Measurements from ENCODE around the gene NDUFAF2. TPM values are rescaled to one million over a fixed set of nuclear protein-coding genes. Genes with fewer than 3 reads are reported as not detected.
A peak's percentile ranks its signal among the peaks of the same experiment; 100 is the strongest.

The NDUFAF2 gene
- total RNA-seq, 1 donor from 2014 or later, result 33.8 TPM

GRCh38 chr5:61159070-61159469 is 214.1 kb downstream of the NDUFAF2 start:
- no peak for DNase-seq (ENCODE audit: low spot score)
- peaks cover 37% of the 10 kb centered on the region for H3K4me1 Mint-ChIP-seq (ENCODE audit: low read depth)
- H3K27me3 Mint-ChIP-seq (ENCODE audit: insufficient read depth), result no peaks in the 10 kb centered on the region
- intact Hi-C loops (cut with micrococcal nuclease), result no loop called here
- peaks cover 8% of the 10 kb centered on the region for H3K9me3 Mint-ChIP-seq
- H3K4me3 Mint-ChIP-seq, result no peak overlapping the region
- no peak overlapping the region for H3K27ac Mint-ChIP-seq
- H3K36me3 Mint-ChIP-seq (ENCODE audit: low read depth), result peaks cover 60% of the 10 kb centered on the region

GRCh38 chr5:61159836-61160235 is 214.8 kb downstream of the NDUFAF2 start:
- peaks cover 53% of the 10 kb centered on the region for H3K36me3 Mint-ChIP-seq (ENCODE audit: low read depth)

GRCh38 chr5:61160497-61160896 is 215.5 kb downstream of the NDUFAF2 start:
- no peaks in the 10 kb centered on the region for H3K27me3 Mint-ChIP-seq (ENCODE audit: insufficient read depth)
- H3K9me3 Mint-ChIP-seq, result peaks cover 8% of the 10 kb centered on the region
- peaks cover 50% of the 10 kb centered on the region for H3K36me3 Mint-ChIP-seq (ENCODE audit: low read depth)
- intact Hi-C loops (cut with micrococcal nuclease), result loop anchor here (5.0 to 10.0 kb wide), 3 partner anchors 186 to 1124 kb away; partner anchors contain the start of gene DEPDC1B
- no peak overlapping the region for H3K27ac Mint-ChIP-seq
- H3K4me3 Mint-ChIP-seq, result peak overlapping the region; percentile 73
- peaks cover 40% of the 10 kb centered on the region for H3K4me1 Mint-ChIP-seq (ENCODE audit: low read depth)
- no peak for DNase-seq (ENCODE audit: low spot score)

More at GRCh38 chr5:61159836-61160235, 214.8 kb downstream of the NDUFAF2 start:
- H3K9me3 Mint-ChIP-seq, result peaks cover 8% of the 10 kb centered on the region
- intact Hi-C loops (cut with micrococcal nuclease), result loop anchor here (5.0 to 10.0 kb wide), 3 partner anchors 185 to 1125 kb away; partner anchors contain the start of gene DEPDC1B
- peaks cover 40% of the 10 kb centered on the region for H3K4me1 Mint-ChIP-seq (ENCODE audit: low read depth)
- H3K27ac Mint-ChIP-seq, result no peak overlapping the region
- H3K27me3 Mint-ChIP-seq (ENCODE audit: insufficient read depth), result no peaks in the 10 kb centered on the region
- no peak for DNase-seq (ENCODE audit: low spot score)
- H3K4me3 Mint-ChIP-seq, result peak overlapping the region; percentile 73

GRCh38 chr5:61162010-61162831 is 217.2 kb downstream of the NDUFAF2 start, which contains the start of gene SMIM15:
Gene SMIM15 (minus strand): TSS chr5:61162468. CDS start chr5:61160171, 2,297 bp downstream.
- Mint-ChIP-seq H3K36me3 (ENCODE audit: low read depth) (peaks cover 43% of the 10 kb centered on the region), H3K27me3 (ENCODE audit: insufficient read depth) (no peaks in the 10 kb centered on the region), H3K4me3 (peak within 1 kb of the TSS; percentile 95), H3K9me3 (peaks cover 8% of the 10 kb centered on the region), H3K27ac (peak within 1 kb of the TSS; percentile 92), H3K4me1 (ENCODE audit: low read depth) (peaks cover 40% of the 10 kb centered on the region)
- DNase-seq (ENCODE audit: low spot score), result peak; percentile 81
- intact Hi-C loops (cut with micrococcal nuclease), result loop anchor here (1.0 to 10.0 kb wide), 10 partner anchors 40 to 1123 kb away; partner anchors contain the start of genes DEPDC1B, ERCC8, NDUFAF2 and ZSWIM6

- Mint-ChIP-seq H3K27ac (peak overlapping the region; percentile 92), H3K27me3 (ENCODE audit: insufficient read depth) (no peaks in the 10 kb centered on the region), H3K9me3 (peaks cover 8% of the 10 kb centered on the region), H3K36me3 (ENCODE audit: low read depth) (peaks cover 39% of the 10 kb centered on the region), H3K4me1 (ENCODE audit: low read depth) (peaks cover 40% of the 10 kb centered on the region), H3K4me3 (peak overlapping the region; percentile 95)
- intact Hi-C loops (cut with micrococcal nuclease), result loop anchor here (1.0 to 10.0 kb wide), 10 partner anchors 39 to 1122 kb away; partner anchors contain the start of genes DEPDC1B, ERCC8, NDUFAF2 and ZSWIM6
- DNase-seq (ENCODE audit: low spot score), result no peak
Measured at GRCh38 chr5:61162832-61163567, 218.0 kb downstream of the NDUFAF2 start.

GRCh38 chr5:61163905-61164304 is 218.9 kb downstream of the NDUFAF2 start:
- Mint-ChIP-seq H3K27me3 (ENCODE audit: insufficient read depth) (no peaks in the 10 kb centered on the region), H3K4me3 (no peak overlapping the region), H3K9me3 (peaks cover 8% of the 10 kb centered on the region), H3K27ac (no peak overlapping the region), H3K4me1 (ENCODE audit: low read depth) (peaks cover 36% of the 10 kb centered on the region), H3K36me3 (ENCODE audit: low read depth) (peaks cover 32% of the 10 kb centered on the region)
- DNase-seq (ENCODE audit: low spot score), result no peak
- intact Hi-C loops (cut with micrococcal nuclease), result loop anchor here (2.0 to 10.0 kb wide), 6 partner anchors 113 to 1121 kb away; partner anchors contain the start of genes DEPDC1B, ERCC8 and NDUFAF2

- intact Hi-C loops (cut with micrococcal nuclease), result loop anchor here (10.0 kb wide), 2 partner anchors 193 to 1117 kb away; no protein-coding TSS in a partner anchor
- Mint-ChIP-seq H3K27ac (no peak overlapping the region), H3K36me3 (ENCODE audit: low read depth) (peaks cover 4% of the 10 kb centered on the region), H3K27me3 (ENCODE audit: insufficient read depth) (no peaks in the 10 kb centered on the region), H3K4me3 (no peak overlapping the region), H3K9me3 (peaks cover 8% of the 10 kb centered on the region), H3K4me1 (ENCODE audit: low read depth) (peaks cover 15% of the 10 kb centered on the region)
- no peak for DNase-seq (ENCODE audit: low spot score)
Measured at GRCh38 chr5:61167382-61167781, 222.4 kb downstream of the NDUFAF2 start.

- Mint-ChIP-seq H3K4me3 (no peak overlapping the region), H3K4me1 (ENCODE audit: low read depth) (peaks cover 4% of the 10 kb centered on the region), H3K27ac (no peak overlapping the region), H3K27me3 (ENCODE audit: insufficient read depth) (no peaks in the 10 kb centered on the region), H3K36me3 (ENCODE audit: low read depth) (no peaks in the 10 kb centered on the region), H3K9me3 (no peaks in the 10 kb centered on the region)
- intact Hi-C loops (cut with micrococcal nuclease), result loop anchor here (10.0 kb wide), 2 partner anchors 194 to 1116 kb away; no protein-coding TSS in a partner anchor
- DNase-seq (ENCODE audit: low spot score), result no peak
Measured at GRCh38 chr5:61168951-61169350, 223.9 kb downstream of the NDUFAF2 start.

GRCh38 chr5:61171479-61171878 is 226.5 kb downstream of the NDUFAF2 start:
- H3K36me3 Mint-ChIP-seq (ENCODE audit: low read depth), result no peaks in the 10 kb centered on the region
- DNase-seq (ENCODE audit: low spot score), result no peak
- H3K27ac Mint-ChIP-seq, result no peak overlapping the region
- H3K27me3 Mint-ChIP-seq (ENCODE audit: insufficient read depth), result no peaks in the 10 kb centered on the region
- no peaks in the 10 kb centered on the region for H3K4me1 Mint-ChIP-seq (ENCODE audit: low read depth)
- no peaks in the 10 kb centered on the region for H3K9me3 Mint-ChIP-seq
- intact Hi-C loops (cut with micrococcal nuclease), result no loop called here
- no peak overlapping the region for H3K4me3 Mint-ChIP-seq

- H3K9me3 Mint-ChIP-seq, result no peaks in the 10 kb centered on the region
- intact Hi-C loops (cut with micrococcal nuclease), result no loop called here
- H3K27me3 Mint-ChIP-seq (ENCODE audit: insufficient read depth), result peaks cover 1% of the 10 kb centered on the region
- peaks cover 13% of the 10 kb centered on the region for H3K4me1 Mint-ChIP-seq (ENCODE audit: low read depth)
- DNase-seq (ENCODE audit: low spot score), result no peak
- H3K4me3 Mint-ChIP-seq, result no peak overlapping the region
- H3K27ac Mint-ChIP-seq, result no peak overlapping the region
- H3K36me3 Mint-ChIP-seq (ENCODE audit: low read depth), result no peaks in the 10 kb centered on the region
Measured at GRCh38 chr5:61176631-61177030, 231.6 kb downstream of the NDUFAF2 start.

GRCh38 chr5:61177070-61177469 is 232.1 kb downstream of the NDUFAF2 start:
- no peaks in the 10 kb centered on the region for H3K9me3 Mint-ChIP-seq
- H3K27me3 Mint-ChIP-seq (ENCODE audit: insufficient read depth), result peaks cover 1% of the 10 kb centered on the region
- intact Hi-C loops (cut with micrococcal nuclease), result no loop called here
- no peak overlapping the region for H3K27ac Mint-ChIP-seq
- no peak overlapping the region for H3K4me3 Mint-ChIP-seq
- peaks cover 13% of the 10 kb centered on the region for H3K4me1 Mint-ChIP-seq (ENCODE audit: low read depth)
- H3K36me3 Mint-ChIP-seq (ENCODE audit: low read depth), result no peaks in the 10 kb centered on the region
- no peak for DNase-seq (ENCODE audit: low spot score)

- Mint-ChIP-seq H3K27me3 (ENCODE audit: insufficient read depth) (peaks cover 1% of the 10 kb centered on the region), H3K4me1 (ENCODE audit: low read depth) (peaks cover 13% of the 10 kb centered on the region), H3K27ac (no peak overlapping the region), H3K4me3 (no peak overlapping the region), H3K36me3 (ENCODE audit: low read depth) (no peaks in the 10 kb centered on the region), H3K9me3 (no peaks in the 10 kb centered on the region)
- intact Hi-C loops (cut with micrococcal nuclease), result no loop called here
- DNase-seq (ENCODE audit: low spot score), result no peak
Measured at GRCh38 chr5:61177716-61178115, 232.7 kb downstream of the NDUFAF2 start.
